Mesothelial cell of epicardium (in vitro differentiated cells): ENCODE data around the gene ZNF669. TPM values are rescaled to one million over a fixed set of nuclear protein-coding genes. Genes with fewer than 3 reads are reported as not detected.

Experiments
- DNase-seq, 2 experiments: peaks; one replicate each; pipeline ENCODE4 v3.0.0; 2021; ENCODE audit warnings: low spot score in 2 of 2; ENCODE audit not compliant: unreplicated experiment in 2 of 2
- H3K27ac Mint-ChIP-seq: 2 replicates; pipeline ENCODE4 v1.8.0; 2021; ENCODE audit warnings: mixed read lengths
- H3K27me3 Mint-ChIP-seq: 2 replicates; pipeline ENCODE4 v1.8.0; 2021; ENCODE audit warnings: low read depth, mixed read lengths
- H3K36me3 Mint-ChIP-seq: 2 replicates; pipeline ENCODE4 v1.8.0; 2021; ENCODE audit warnings: mixed read lengths
- H3K4me1 Mint-ChIP-seq: 2 replicates; pipeline ENCODE4 v1.8.0; 2021; ENCODE audit warnings: mixed read lengths
- H3K4me3 Mint-ChIP-seq: 2 replicates; pipeline ENCODE4 v1.8.0; 2021; ENCODE audit warnings: mild to moderate bottlenecking, moderate library complexity, mixed read lengths
- H3K9me3 Mint-ChIP-seq: 2 replicates; pipeline ENCODE4 v1.8.0; 2021; ENCODE audit warnings: mixed read lengths
- total RNA-seq: library from RNA; stranded (reverse); gene quantifications from 3 replicates; pipeline ENCODE4 v1.2.1, GENCODE V29; 2021
- TF ChIP-seq, protein P1 (sequence below): fragments of 200-600 bp; sonication (generic); IDR thresholded peaks from one replicate; pipeline ENCODE4 v1.5.0; 2021; ENCODE audit warnings: antibody characterized with exemption; ENCODE audit not compliant: unreplicated experiment

Gene ZNF669
- total RNA-seq, 1 donor from 2014 or later, result 17.4 TPM

- no peaks in the 10 kb centered on the region for H3K27me3 Mint-ChIP-seq
- DNase-seq, result no peak
- no peak overlapping the region for H3K4me3 Mint-ChIP-seq
- peaks cover 69% of the 10 kb centered on the region for H3K36me3 Mint-ChIP-seq
- H3K4me1 Mint-ChIP-seq, result no peaks in the 10 kb centered on the region
- TF ChIP-seq, protein P1, sequence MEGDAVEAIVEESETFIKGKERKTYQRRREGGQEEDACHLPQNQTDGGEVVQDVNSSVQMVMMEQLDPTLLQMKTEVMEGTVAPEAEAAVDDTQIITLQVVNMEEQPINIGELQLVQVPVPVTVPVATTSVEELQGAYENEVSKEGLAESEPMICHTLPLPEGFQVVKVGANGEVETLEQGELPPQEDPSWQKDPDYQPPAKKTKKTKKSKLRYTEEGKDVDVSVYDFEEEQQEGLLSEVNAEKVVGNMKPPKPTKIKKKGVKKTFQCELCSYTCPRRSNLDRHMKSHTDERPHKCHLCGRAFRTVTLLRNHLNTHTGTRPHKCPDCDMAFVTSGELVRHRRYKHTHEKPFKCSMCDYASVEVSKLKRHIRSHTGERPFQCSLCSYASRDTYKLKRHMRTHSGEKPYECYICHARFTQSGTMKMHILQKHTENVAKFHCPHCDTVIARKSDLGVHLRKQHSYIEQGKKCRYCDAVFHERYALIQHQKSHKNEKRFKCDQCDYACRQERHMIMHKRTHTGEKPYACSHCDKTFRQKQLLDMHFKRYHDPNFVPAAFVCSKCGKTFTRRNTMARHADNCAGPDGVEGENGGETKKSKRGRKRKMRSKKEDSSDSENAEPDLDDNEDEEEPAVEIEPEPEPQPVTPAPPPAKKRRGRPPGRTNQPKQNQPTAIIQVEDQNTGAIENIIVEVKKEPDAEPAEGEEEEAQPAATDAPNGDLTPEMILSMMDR, result no peak
- no peak overlapping the region for H3K27ac Mint-ChIP-seq
- peaks cover 83% of the 10 kb centered on the region for H3K9me3 Mint-ChIP-seq
These were observed 49.2 kb downstream of the ZNF669 start for GRCh38 chr1:247054992-247055415.

Other genes with a start within 250 kb of the ZNF669 start
- 35.1 to 40.2 TPM (median 38.7 TPM) in 3 replicates for gene AHCTF1, start 172.4 kb downstream of the ZNF669 start, total RNA-seq
- gene ZNF695, start 96.3 kb downstream of the ZNF669 start, total RNA-seq, result 5.9 to 9.2 TPM (median 7.7 TPM) in 3 replicates
- 6.9 to 7.8 TPM (median 7.4 TPM) in 3 replicates for gene ZNF670, start 25.5 kb downstream of the ZNF669 start, total RNA-seq
- 114 to 115 TPM (median 115 TPM) in 3 replicates for gene ZNF124, start 67.7 kb upstream of the ZNF669 start, total RNA-seq
- not detected in 3 replicates for gene VN1R5, start 151.7 kb upstream of the ZNF669 start, total RNA-seq
- gene ZNF496, start 227.5 kb upstream of the ZNF669 start, total RNA-seq, result 61.5 to 70.6 TPM (median 69.0 TPM) in 3 replicates